ENCODE data around the gene SYPL2. TPM values are rescaled to one million over a fixed set of nuclear protein-coding genes. Genes with fewer than 3 reads are reported as not detected.

Gene SYPL2
- total RNA-seq, 1 donor from 2014 or later: 1.1 TPM

- no peak for DNase-seq (ENCODE audit: low spot score, unreplicated experiment)
- H3K27ac Mint-ChIP-seq: no peak overlapping the region
- peaks cover 14% of the 10 kb centered on the region for H3K4me1 Mint-ChIP-seq (ENCODE audit: low read depth)
Observed at GRCh38 chr1:109517337-109517736, 51.0 kb downstream of the SYPL2 start.

DNA sequence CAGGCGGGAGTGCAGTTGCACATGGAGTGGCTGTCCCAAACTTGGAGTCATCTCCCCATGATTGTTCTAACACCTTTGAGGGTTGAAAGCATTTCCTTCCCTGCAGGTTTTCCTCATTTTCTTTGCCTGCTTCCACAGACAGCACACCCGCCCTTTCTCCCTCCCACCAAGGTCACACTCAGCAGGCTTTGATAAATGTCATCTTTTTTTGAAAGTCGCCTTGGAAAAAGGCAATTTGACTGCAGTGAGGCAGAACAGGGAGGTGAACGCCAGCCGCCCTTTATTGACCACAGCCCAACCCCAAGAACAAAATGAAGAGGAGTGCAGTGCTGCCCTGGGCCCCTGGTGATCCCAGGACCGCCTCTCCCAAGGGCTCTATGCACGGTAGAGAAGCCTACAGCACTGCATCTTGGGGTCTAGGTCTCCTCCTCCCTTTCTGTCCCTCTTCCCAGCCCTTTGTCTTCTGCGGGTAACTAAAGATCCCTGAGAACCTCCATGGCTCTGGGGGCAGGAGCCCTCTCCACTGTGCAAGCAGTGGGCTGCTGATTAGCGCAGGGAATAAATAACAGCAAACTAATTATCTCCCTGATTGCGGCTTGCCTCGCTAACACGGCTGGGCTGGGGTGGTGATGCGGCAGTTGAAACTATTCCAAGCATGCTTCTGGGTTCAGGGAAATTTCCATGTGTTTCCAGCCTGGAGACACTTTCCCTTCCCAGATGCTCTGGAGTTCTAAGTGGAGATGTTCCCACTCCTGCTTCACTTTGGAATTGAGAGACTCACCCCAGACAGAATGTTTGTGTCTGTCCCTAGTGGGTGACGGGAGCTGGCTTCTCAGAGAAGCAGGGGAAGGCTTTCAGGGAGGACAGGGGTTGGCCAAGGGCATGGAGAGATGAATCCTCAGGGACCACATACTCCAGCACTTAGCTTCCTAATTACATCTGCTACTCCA, 54.9 kb downstream of the SYPL2 start:
- no peaks in the 10 kb centered on the region for H3K36me3 Mint-ChIP-seq (ENCODE audit: insufficient read depth)
- no peak for DNase-seq (ENCODE audit: low spot score, unreplicated experiment)
- TF ChIP-seq, protein P1, sequence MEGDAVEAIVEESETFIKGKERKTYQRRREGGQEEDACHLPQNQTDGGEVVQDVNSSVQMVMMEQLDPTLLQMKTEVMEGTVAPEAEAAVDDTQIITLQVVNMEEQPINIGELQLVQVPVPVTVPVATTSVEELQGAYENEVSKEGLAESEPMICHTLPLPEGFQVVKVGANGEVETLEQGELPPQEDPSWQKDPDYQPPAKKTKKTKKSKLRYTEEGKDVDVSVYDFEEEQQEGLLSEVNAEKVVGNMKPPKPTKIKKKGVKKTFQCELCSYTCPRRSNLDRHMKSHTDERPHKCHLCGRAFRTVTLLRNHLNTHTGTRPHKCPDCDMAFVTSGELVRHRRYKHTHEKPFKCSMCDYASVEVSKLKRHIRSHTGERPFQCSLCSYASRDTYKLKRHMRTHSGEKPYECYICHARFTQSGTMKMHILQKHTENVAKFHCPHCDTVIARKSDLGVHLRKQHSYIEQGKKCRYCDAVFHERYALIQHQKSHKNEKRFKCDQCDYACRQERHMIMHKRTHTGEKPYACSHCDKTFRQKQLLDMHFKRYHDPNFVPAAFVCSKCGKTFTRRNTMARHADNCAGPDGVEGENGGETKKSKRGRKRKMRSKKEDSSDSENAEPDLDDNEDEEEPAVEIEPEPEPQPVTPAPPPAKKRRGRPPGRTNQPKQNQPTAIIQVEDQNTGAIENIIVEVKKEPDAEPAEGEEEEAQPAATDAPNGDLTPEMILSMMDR (IDR thresholded peaks at IDR 0.05; ENCODE audit: unreplicated experiment): no peak
- no peak overlapping the region for H3K4me3 Mint-ChIP-seq (ENCODE audit: low read depth)
- H3K4me1 Mint-ChIP-seq (ENCODE audit: low read depth): peaks cover 10% of the 10 kb centered on the region
- H3K27ac Mint-ChIP-seq: no peak overlapping the region
- no peaks in the 10 kb centered on the region for H3K9me3 Mint-ChIP-seq (ENCODE audit: low read depth)
- H3K27me3 Mint-ChIP-seq: peaks cover 27% of the 10 kb centered on the region

More at GRCh38 chr1:109517337-109517736, 51.0 kb downstream of the SYPL2 start:
- no peak overlapping the region for H3K4me3 Mint-ChIP-seq (ENCODE audit: low read depth)
- H3K36me3 Mint-ChIP-seq (ENCODE audit: insufficient read depth): no peaks in the 10 kb centered on the region
- H3K9me3 Mint-ChIP-seq (ENCODE audit: low read depth): no peaks in the 10 kb centered on the region
- TF ChIP-seq, protein P1 (IDR thresholded peaks at IDR 0.05; ENCODE audit: unreplicated experiment): no peak
- H3K27me3 Mint-ChIP-seq: peaks cover 25% of the 10 kb centered on the region

DNA sequence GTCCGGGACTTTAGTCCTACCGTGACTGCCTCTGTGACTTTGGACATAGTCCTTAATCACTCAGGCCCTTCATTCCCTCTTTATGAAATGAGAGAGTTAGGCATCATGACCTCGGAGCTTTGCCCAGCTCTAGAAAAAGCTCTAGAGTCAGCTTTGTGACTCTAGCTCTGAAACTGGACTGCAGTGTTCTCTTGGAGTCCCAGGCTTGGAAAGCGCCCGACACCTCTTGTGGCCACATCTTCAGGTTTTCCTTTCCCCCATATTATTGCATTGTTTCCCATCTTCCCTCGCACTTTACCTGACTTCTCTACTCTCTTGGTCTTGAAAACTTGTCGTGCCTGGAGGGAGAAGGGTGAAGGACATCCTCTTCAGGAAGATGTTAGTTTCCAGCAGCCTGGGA, 55.7 kb downstream of the SYPL2 start:
- no peaks in the 10 kb centered on the region for H3K36me3 Mint-ChIP-seq (ENCODE audit: insufficient read depth)
- peaks cover 33% of the 10 kb centered on the region for H3K27me3 Mint-ChIP-seq
- DNase-seq (ENCODE audit: low spot score, unreplicated experiment): no peak
- H3K9me3 Mint-ChIP-seq (ENCODE audit: low read depth): no peaks in the 10 kb centered on the region
- TF ChIP-seq, protein P1 (IDR thresholded peaks at IDR 0.05; ENCODE audit: unreplicated experiment): no peak
- H3K27ac Mint-ChIP-seq: no peak overlapping the region
- no peak overlapping the region for H3K4me3 Mint-ChIP-seq (ENCODE audit: low read depth)
- peaks cover 10% of the 10 kb centered on the region for H3K4me1 Mint-ChIP-seq (ENCODE audit: low read depth)

DNA sequence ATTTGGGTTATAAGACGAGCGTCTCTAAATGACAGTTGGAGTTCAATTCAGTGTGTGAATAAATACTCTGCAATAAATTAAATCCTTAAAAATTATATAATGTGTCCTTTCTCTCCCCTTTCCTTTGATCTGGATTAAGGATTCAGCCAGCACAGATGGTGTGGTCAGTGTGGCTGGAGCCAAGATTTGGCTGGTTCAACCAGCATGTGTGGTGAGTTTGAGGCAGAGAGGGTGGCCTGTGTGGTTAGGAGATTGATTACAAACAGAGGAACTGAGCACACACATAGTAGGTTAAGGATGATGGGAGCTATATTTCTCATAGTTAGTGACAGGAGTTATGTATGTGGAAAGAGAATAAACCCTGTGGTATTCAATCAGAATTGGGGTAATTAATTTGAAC, 57.4 kb downstream of the SYPL2 start:
- Mint-ChIP-seq H3K4me1 (ENCODE audit: low read depth) (peaks cover 10% of the 10 kb centered on the region), H3K36me3 (ENCODE audit: insufficient read depth) (no peaks in the 10 kb centered on the region), H3K9me3 (ENCODE audit: low read depth) (no peaks in the 10 kb centered on the region), H3K27ac (no peak overlapping the region), H3K27me3 (peaks cover 44% of the 10 kb centered on the region), H3K4me3 (ENCODE audit: low read depth) (no peak overlapping the region)
- TF ChIP-seq, protein P1 (IDR thresholded peaks at IDR 0.05; ENCODE audit: unreplicated experiment): no peak
- no peak for DNase-seq (ENCODE audit: low spot score, unreplicated experiment)

DNA sequence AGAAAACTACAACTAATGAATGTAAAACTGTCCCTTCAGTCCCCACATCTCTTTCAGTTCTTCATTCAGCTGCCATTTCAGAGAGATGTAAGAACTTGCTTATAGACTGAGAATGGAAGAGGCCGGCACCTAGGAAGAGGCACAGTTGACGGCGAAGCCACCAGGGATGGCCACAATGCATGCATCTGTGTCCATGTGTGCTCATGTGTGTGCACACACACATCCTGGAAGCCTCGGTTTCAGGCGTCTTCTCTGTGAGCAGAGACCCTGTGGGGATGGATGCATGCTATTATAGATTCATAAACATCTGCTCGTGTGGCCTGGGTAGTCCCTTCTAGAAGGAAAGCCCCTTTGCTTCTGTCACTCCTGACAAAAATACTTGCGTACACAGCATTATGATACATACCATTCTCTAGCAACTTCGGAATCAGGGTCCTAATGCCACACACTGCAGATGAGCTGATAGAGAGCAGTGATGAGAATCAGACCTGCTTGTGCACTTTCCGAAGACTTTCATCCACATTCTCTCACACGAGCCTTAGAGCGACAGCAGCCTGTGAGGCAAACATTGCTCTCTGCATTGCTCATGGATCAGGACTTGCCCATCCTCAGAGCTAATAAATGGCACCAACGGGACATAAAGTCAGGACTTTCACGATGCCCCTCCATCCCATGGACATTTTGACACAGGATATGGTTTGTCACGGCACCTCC, 60.9 kb downstream of the SYPL2 start:
- H3K27ac Mint-ChIP-seq: no peak overlapping the region
- H3K36me3 Mint-ChIP-seq (ENCODE audit: insufficient read depth): no peaks in the 10 kb centered on the region
- H3K27me3 Mint-ChIP-seq: peaks cover 38% of the 10 kb centered on the region
- DNase-seq (ENCODE audit: low spot score, unreplicated experiment): no peak
- peaks cover 4% of the 10 kb centered on the region for H3K4me1 Mint-ChIP-seq (ENCODE audit: low read depth)
- H3K4me3 Mint-ChIP-seq (ENCODE audit: low read depth): no peak overlapping the region
- TF ChIP-seq, protein P1 (IDR thresholded peaks at IDR 0.05; ENCODE audit: unreplicated experiment): no peak
- H3K9me3 Mint-ChIP-seq (ENCODE audit: low read depth): no peaks in the 10 kb centered on the region

All from progenitor cell of endocrine pancreas (in vitro differentiated cells).